HEK293 (cell line): ENCODE results near the gene SPRTN.

Experiments
- ELK4 ChIP-seq: IDR thresholded peaks from 2 replicates; pipeline ENCODE4 v1.6.1; 2011; ENCODE audit warnings: mild to moderate bottlenecking, low read depth, low read length, borderline replicate concordance
- GLI2 ChIP-seq: fragments of 450-650 bp; formaldehyde crosslinking; IDR thresholded peaks from 2 replicates; pipeline ENCODE4; 2017; ENCODE audit warnings: missing biosample characterization, missing genetic modification characterization, low read depth, borderline replicate concordance
- KLF17 ChIP-seq: fragments of 450-650 bp; formaldehyde crosslinking; IDR thresholded peaks from 2 replicates; pipeline ENCODE4 v1.5.1; 2016; ENCODE audit warnings: missing biosample characterization, missing genetic modification characterization
- MYNN ChIP-seq: fragments of 450-650 bp; formaldehyde crosslinking; IDR thresholded peaks from 2 replicates; pipeline ENCODE4 v1.5.1; 2016; ENCODE audit warnings: missing biosample characterization, missing genetic modification characterization, borderline replicate concordance
- OSR2 ChIP-seq: fragments of 450-650 bp; formaldehyde crosslinking; IDR thresholded peaks from 2 replicates; pipeline ENCODE4 v1.5.1; 2016; ENCODE audit warnings: missing biosample characterization, missing genetic modification characterization
- REST ChIP-seq: fragments of 450-650 bp; formaldehyde crosslinking; IDR thresholded peaks from 2 replicates; pipeline ENCODE4 v1.5.1; 2016; ENCODE audit warnings: missing biosample characterization, missing genetic modification characterization
- SETDB1 ChIP-seq: IDR thresholded peaks from one replicate; pipeline ENCODE4 v1.6.1; 2017; ENCODE audit warnings: mild to moderate bottlenecking, low read length, moderate library complexity, mixed read lengths; ENCODE audit not compliant: insufficient read length
- SP2 ChIP-seq: fragments of 450-650 bp; formaldehyde crosslinking; IDR thresholded peaks from 2 replicates; pipeline ENCODE4 v1.5.1; 2016; ENCODE audit warnings: missing biosample characterization, missing genetic modification characterization
- TRIM28 ChIP-seq: IDR thresholded peaks from 2 replicates; pipeline ENCODE4 v1.6.1; 2011; ENCODE audit warnings: low read length, control low read depth, borderline replicate concordance
- ZBTB48 ChIP-seq: fragments of 450-650 bp; formaldehyde crosslinking; IDR thresholded peaks from 2 replicates; pipeline ENCODE4 v1.5.1; 2016; ENCODE audit warnings: missing biosample characterization, missing genetic modification characterization
- ZEB2 ChIP-seq: fragments of 450-650 bp; formaldehyde crosslinking; IDR thresholded peaks from 2 replicates; pipeline ENCODE4 v1.5.1; 2016; ENCODE audit warnings: missing biosample characterization, missing genetic modification characterization
- ZNF155 ChIP-seq: fragments of 450-650 bp; formaldehyde crosslinking; IDR thresholded peaks from 2 replicates; pipeline ENCODE4 v1.5.1; 2016; ENCODE audit warnings: missing biosample characterization, missing genetic modification characterization
- ZNF157 ChIP-seq: fragments of 450-650 bp; formaldehyde crosslinking; IDR thresholded peaks from 2 replicates; pipeline ENCODE4 v1.5.1; 2016; ENCODE audit warnings: missing biosample characterization, missing genetic modification characterization
- ZNF174 ChIP-seq: fragments of 450-650 bp; formaldehyde crosslinking; IDR thresholded peaks from 2 replicates; pipeline ENCODE4 v1.5.0; 2017; ENCODE audit warnings: missing biosample characterization, mild to moderate bottlenecking, missing genetic modification characterization
- ZNF175 ChIP-seq: fragments of 450-650 bp; formaldehyde crosslinking; IDR thresholded peaks from 2 replicates; pipeline ENCODE4 v1.5.1; 2016; ENCODE audit warnings: missing biosample characterization, missing genetic modification characterization
- ZNF211 ChIP-seq: fragments of 450-650 bp; formaldehyde crosslinking; IDR thresholded peaks from 2 replicates; pipeline ENCODE4 v1.5.1; 2016; ENCODE audit warnings: low read depth, missing biosample characterization, missing genetic modification characterization
- ZNF223 ChIP-seq: fragments of 450-650 bp; formaldehyde crosslinking; IDR thresholded peaks from 2 replicates; pipeline ENCODE4 v1.5.1; 2016; ENCODE audit warnings: missing biosample characterization, missing genetic modification characterization
- ZNF292 ChIP-seq: fragments of 450-650 bp; formaldehyde crosslinking; IDR thresholded peaks from 2 replicates; pipeline ENCODE4 v1.5.1; 2016; ENCODE audit warnings: low read depth, missing biosample characterization, missing genetic modification characterization, borderline replicate concordance
- ZNF350 ChIP-seq: fragments of 450-650 bp; formaldehyde crosslinking; IDR thresholded peaks from 2 replicates; pipeline ENCODE4 v1.5.0; 2017; ENCODE audit warnings: missing biosample characterization, mild to moderate bottlenecking, missing genetic modification characterization
- ZNF366 ChIP-seq: fragments of 450-650 bp; formaldehyde crosslinking; conservative IDR thresholded peaks from 2 replicates; pipeline ENCODE4 v1.5.1; 2016; ENCODE audit warnings: missing biosample characterization, missing genetic modification characterization
- ZNF37A ChIP-seq: fragments of 450-650 bp; IDR thresholded peaks from 2 replicates; pipeline ENCODE4 v1.5.1; 2018; ENCODE audit warnings: missing biosample characterization, missing genetic modification characterization
- ZNF48 ChIP-seq: fragments of 450-650 bp; formaldehyde crosslinking; IDR thresholded peaks from 2 replicates; pipeline ENCODE4 v1.5.1; 2016; ENCODE audit warnings: missing biosample characterization, missing genetic modification characterization
- ZNF530 ChIP-seq: fragments of 450-650 bp; formaldehyde crosslinking; IDR thresholded peaks from 2 replicates; pipeline ENCODE4 v1.5.1; 2016; ENCODE audit warnings: low read depth, missing biosample characterization, missing genetic modification characterization
- ZNF639 ChIP-seq: fragments of 450-650 bp; formaldehyde crosslinking; IDR thresholded peaks from 2 replicates; pipeline ENCODE4 v1.5.1; 2016; ENCODE audit warnings: missing biosample characterization, missing genetic modification characterization
- ZNF654 ChIP-seq: fragments of 450-650 bp; formaldehyde crosslinking; IDR thresholded peaks from 2 replicates; pipeline ENCODE4 v1.5.1; 2016; ENCODE audit warnings: low read depth, missing biosample characterization, missing genetic modification characterization
- TF ChIP-seq, protein P1 (sequence below): fragments of 450-650 bp; formaldehyde crosslinking; IDR thresholded peaks from 2 replicates; pipeline ENCODE4 v1.5.1; 2017; ENCODE audit warnings: missing biosample characterization, missing genetic modification characterization
- TF ChIP-seq, protein P2 (sequence below): fragments of 450-650 bp; formaldehyde crosslinking; IDR thresholded peaks from 2 replicates; pipeline ENCODE4 v1.5.1; 2017; ENCODE audit warnings: missing biosample characterization, missing genetic modification characterization
- TF ChIP-seq, protein P3 (sequence below): fragments of 450-650 bp; formaldehyde crosslinking; IDR thresholded peaks from 2 replicates; pipeline ENCODE4 v1.5.1; 2017; ENCODE audit warnings: missing biosample characterization, missing genetic modification characterization
- TF ChIP-seq, protein P4 (sequence below): fragments of 450-650 bp; formaldehyde crosslinking; IDR thresholded peaks from 2 replicates; pipeline ENCODE4 v1.5.1; 2016; ENCODE audit warnings: missing biosample characterization, missing genetic modification characterization

SPRTN gene

GRCh38 chr1:231363624-231364023 lies 25.5 kb downstream of the SPRTN start (continued):
- TF ChIP-seq, protein P1, sequence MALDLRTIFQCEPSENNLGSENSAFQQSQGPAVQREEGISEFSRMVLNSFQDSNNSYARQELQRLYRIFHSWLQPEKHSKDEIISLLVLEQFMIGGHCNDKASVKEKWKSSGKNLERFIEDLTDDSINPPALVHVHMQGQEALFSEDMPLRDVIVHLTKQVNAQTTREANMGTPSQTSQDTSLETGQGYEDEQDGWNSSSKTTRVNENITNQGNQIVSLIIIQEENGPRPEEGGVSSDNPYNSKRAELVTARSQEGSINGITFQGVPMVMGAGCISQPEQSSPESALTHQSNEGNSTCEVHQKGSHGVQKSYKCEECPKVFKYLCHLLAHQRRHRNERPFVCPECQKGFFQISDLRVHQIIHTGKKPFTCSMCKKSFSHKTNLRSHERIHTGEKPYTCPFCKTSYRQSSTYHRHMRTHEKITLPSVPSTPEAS (tag by site-specific recombination) = no peak
- TF ChIP-seq ELK4 (no peak), ZNF292 (tag by site-specific recombination) (no peak), GLI2 (tag by site-specific recombination) (no peak), ZNF530 (tag by site-specific recombination) (no peak), ZNF155 (tag by site-specific recombination) (no peak), MYNN (no peak), REST (no peak), ZNF223 (tag by site-specific recombination) (no peak), TRIM28 (no peak), OSR2 (tag by site-specific recombination) (peak; percentile 64; the same call in 1 of the 2 replicates), ZBTB48 (tag by site-specific recombination) (no peak), ZNF654 (tag by site-specific recombination) (no peak), SETDB1 (no peak), ZNF174 (no peak), SP2 (tag by site-specific recombination) (no peak), ZNF37A (no peak), ZNF175 (tag by site-specific recombination) (no peak), ZNF639 (tag by site-specific recombination) (no peak), ZNF350 (no peak), ZNF366 (tag by site-specific recombination) (no peak), KLF17 (tag by site-specific recombination) (no peak), ZNF48 (no peak), ZNF211 (tag by site-specific recombination) (no peak), ZEB2 (peak; percentile 36; the same call in 1 of the 2 replicates), ZNF157 (tag by site-specific recombination) (no peak)
- TF ChIP-seq, protein P2, sequence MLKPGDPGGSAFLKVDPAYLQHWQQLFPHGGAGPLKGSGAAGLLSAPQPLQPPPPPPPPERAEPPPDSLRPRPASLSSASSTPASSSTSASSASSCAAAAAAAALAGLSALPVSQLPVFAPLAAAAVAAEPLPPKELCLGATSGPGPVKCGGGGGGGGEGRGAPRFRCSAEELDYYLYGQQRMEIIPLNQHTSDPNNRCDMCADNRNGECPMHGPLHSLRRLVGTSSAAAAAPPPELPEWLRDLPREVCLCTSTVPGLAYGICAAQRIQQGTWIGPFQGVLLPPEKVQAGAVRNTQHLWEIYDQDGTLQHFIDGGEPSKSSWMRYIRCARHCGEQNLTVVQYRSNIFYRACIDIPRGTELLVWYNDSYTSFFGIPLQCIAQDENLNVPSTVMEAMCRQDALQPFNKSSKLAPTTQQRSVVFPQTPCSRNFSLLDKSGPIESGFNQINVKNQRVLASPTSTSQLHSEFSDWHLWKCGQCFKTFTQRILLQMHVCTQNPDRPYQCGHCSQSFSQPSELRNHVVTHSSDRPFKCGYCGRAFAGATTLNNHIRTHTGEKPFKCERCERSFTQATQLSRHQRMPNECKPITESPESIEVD (tag by site-specific recombination) = peak; percentile 95
- TF ChIP-seq, protein P3, sequence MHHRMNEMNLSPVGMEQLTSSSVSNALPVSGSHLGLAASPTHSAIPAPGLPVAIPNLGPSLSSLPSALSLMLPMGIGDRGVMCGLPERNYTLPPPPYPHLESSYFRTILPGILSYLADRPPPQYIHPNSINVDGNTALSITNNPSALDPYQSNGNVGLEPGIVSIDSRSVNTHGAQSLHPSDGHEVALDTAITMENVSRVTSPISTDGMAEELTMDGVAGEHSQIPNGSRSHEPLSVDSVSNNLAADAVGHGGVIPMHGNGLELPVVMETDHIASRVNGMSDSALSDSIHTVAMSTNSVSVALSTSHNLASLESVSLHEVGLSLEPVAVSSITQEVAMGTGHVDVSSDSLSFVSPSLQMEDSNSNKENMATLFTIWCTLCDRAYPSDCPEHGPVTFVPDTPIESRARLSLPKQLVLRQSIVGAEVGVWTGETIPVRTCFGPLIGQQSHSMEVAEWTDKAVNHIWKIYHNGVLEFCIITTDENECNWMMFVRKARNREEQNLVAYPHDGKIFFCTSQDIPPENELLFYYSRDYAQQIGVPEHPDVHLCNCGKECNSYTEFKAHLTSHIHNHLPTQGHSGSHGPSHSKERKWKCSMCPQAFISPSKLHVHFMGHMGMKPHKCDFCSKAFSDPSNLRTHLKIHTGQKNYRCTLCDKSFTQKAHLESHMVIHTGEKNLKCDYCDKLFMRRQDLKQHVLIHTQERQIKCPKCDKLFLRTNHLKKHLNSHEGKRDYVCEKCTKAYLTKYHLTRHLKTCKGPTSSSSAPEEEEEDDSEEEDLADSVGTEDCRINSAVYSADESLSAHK (tag by site-specific recombination) = no peak; the same call in 1 of the 2 replicates
- TF ChIP-seq, protein P4, sequence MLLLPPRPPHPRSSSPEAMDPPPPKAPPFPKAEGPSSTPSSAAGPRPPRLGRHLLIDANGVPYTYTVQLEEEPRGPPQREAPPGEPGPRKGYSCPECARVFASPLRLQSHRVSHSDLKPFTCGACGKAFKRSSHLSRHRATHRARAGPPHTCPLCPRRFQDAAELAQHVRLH (tag by site-specific recombination) = peak; percentile 62
